HEK293 (cell line): ENCODE data around the gene IL5RA.

Experiments
- CTCF ChIP-seq: fragments of 450-650 bp; formaldehyde crosslinking; IDR thresholded peaks from 2 replicates; pipeline ENCODE4 v1.5.1; 2016; ENCODE audit warnings: missing biosample characterization, missing genetic modification characterization
- ELK4 ChIP-seq: IDR thresholded peaks from 2 replicates; pipeline ENCODE4 v1.6.1; 2011; ENCODE audit warnings: mild to moderate bottlenecking, low read depth, low read length, borderline replicate concordance
- KLF9 ChIP-seq: fragments of 450-650 bp; formaldehyde crosslinking; IDR thresholded peaks from 2 replicates; pipeline ENCODE4 v1.5.1; 2016; ENCODE audit warnings: missing biosample characterization, missing genetic modification characterization, low read depth
- PRDM2 ChIP-seq: fragments of 450-650 bp; formaldehyde crosslinking; IDR thresholded peaks from 2 replicates; pipeline ENCODE4 v1.5.1; 2016; ENCODE audit warnings: missing biosample characterization, missing genetic modification characterization, borderline replicate concordance
- YY1 ChIP-seq: fragments of 450-650 bp; formaldehyde crosslinking; IDR thresholded peaks from 2 replicates; pipeline ENCODE4 v1.5.1; 2018; ENCODE audit warnings: missing biosample characterization, missing genetic modification characterization
- ZIC2 ChIP-seq: fragments of 450-650 bp; formaldehyde crosslinking; IDR thresholded peaks from 2 replicates; pipeline ENCODE4 v1.5.1; 2016; ENCODE audit warnings: missing biosample characterization, missing genetic modification characterization
- ZNF274 ChIP-seq, 2 experiments: fragments of 200-500 bp in 1 of 2; fragments of 450-650 bp in 1 of 2; sonication (Bioruptor generic) in 1 of 2; formaldehyde crosslinking in 1 of 2; IDR thresholded peaks; 2 replicates each; pipeline versions ENCODE4 v1.5.1 to v1.6.1; 2014 to 2016; ENCODE audit warnings: borderline replicate concordance in 1 of 2, inconsistent platforms in 1 of 2, low read length in 1 of 2, missing biosample characterization in 1 of 2, missing genetic modification characterization in 1 of 2
- ZNF398 ChIP-seq: fragments of 450-650 bp; formaldehyde crosslinking; IDR thresholded peaks from 2 replicates; pipeline ENCODE4 v1.5.1; 2017; ENCODE audit warnings: missing biosample characterization, missing genetic modification characterization
- ZNF600 ChIP-seq: fragments of 450-650 bp; formaldehyde crosslinking; IDR thresholded peaks from 2 replicates; pipeline ENCODE4 v1.5.1; 2016; ENCODE audit warnings: missing biosample characterization, missing genetic modification characterization
- ZNF610 ChIP-seq: fragments of 450-650 bp; formaldehyde crosslinking; IDR thresholded peaks from 2 replicates; pipeline ENCODE4 v1.5.1; 2016; ENCODE audit warnings: missing biosample characterization, missing genetic modification characterization, borderline replicate concordance
- ZNF645 ChIP-seq: fragments of 450-650 bp; formaldehyde crosslinking; IDR thresholded peaks from 2 replicates; pipeline ENCODE4; 2016; ENCODE audit warnings: missing biosample characterization, missing genetic modification characterization
- ZNF670 ChIP-seq: fragments of 450-650 bp; formaldehyde crosslinking; IDR thresholded peaks from 2 replicates; pipeline ENCODE4 v1.5.1; 2016; ENCODE audit warnings: missing biosample characterization, missing genetic modification characterization, low read depth
- ZSCAN30 ChIP-seq: fragments of 450-650 bp; IDR thresholded peaks from 2 replicates; pipeline ENCODE4 v1.5.1; 2018; ENCODE audit warnings: missing biosample characterization, mild to moderate bottlenecking, missing genetic modification characterization, moderate library complexity

- no peak for TF ChIP-seq CTCF (tag by site-specific recombination)
- no peak for TF ChIP-seq KLF9 (tag by site-specific recombination)
- TF ChIP-seq ZNF274 (IDR thresholded peaks at IDR 0.05; ENCODE audit: low read length) = no peak
- no peak for TF ChIP-seq ZNF274 (tag by site-specific recombination; IDR thresholded peaks at IDR 0.05; ENCODE audit: borderline replicate concordance)
- TF ChIP-seq ZIC2 (tag by site-specific recombination) = no peak
- no peak for TF ChIP-seq ZNF610
- no peak for TF ChIP-seq ZNF398 (tag by site-specific recombination)
- no peak for TF ChIP-seq ELK4
- no peak for TF ChIP-seq YY1
- no peak for TF ChIP-seq ZNF600 (tag by site-specific recombination)
- TF ChIP-seq PRDM2 (tag by site-specific recombination) = no peak
- TF ChIP-seq ZSCAN30 = no peak
- TF ChIP-seq ZNF670 (tag by site-specific recombination) = no peak
- TF ChIP-seq ZNF645 (tag by site-specific recombination) = no peak
Observed at GRCh38 chr3:3102751-3103150, 7.4 kb downstream of the IL5RA start.
